HepG2 (cell line): ENCODE data around the gene RPGR. TPM values are rescaled to one million over a fixed set of nuclear protein-coding genes. Genes with fewer than 3 reads are reported as not detected.

Source experiments
- CCAR2 ChIP-seq: fragments of 200-400 bp; formaldehyde crosslinking; optimal IDR thresholded peaks from 2 replicates; pipeline ENCODE3; 2018; ENCODE audit warnings: low read depth, mild to moderate bottlenecking, low read length, moderate library complexity
- ESRRA ChIP-seq: sonication (generic); formaldehyde crosslinking; IDR thresholded peaks from 2 replicates; pipeline ENCODE4 v1.5.1; 2020; ENCODE audit warnings: mild to moderate bottlenecking, low read depth, missing genetic modification reagents
- FOXJ3 ChIP-seq: sonication (generic); formaldehyde crosslinking; IDR thresholded peaks from 2 replicates; pipeline ENCODE4 v1.4.0; 2020; ENCODE audit warnings: missing genetic modification reagents, mild to moderate bottlenecking, borderline replicate concordance
- GATAD2A ChIP-seq: IDR thresholded peaks from 2 replicates; pipeline ENCODE4 v1.6.1; 2016
- HDAC2 ChIP-seq: sonication (generic); formaldehyde crosslinking; IDR thresholded peaks from 2 replicates; pipeline ENCODE4 v1.4.0; 2020; ENCODE audit warnings: missing genetic modification reagents
- HINFP ChIP-seq: sonication (generic); formaldehyde crosslinking; IDR thresholded peaks from 2 replicates; pipeline ENCODE4 v1.4.0; 2020; ENCODE audit warnings: low read depth, mild to moderate bottlenecking, missing genetic modification reagents
- KDM5B ChIP-seq: sonication (generic); formaldehyde crosslinking; IDR thresholded peaks from 2 replicates; pipeline ENCODE4 v1.4.0; 2020; ENCODE audit warnings: missing genetic modification reagents, mild to moderate bottlenecking, borderline replicate concordance
- MAF1 ChIP-seq: sonication (generic); formaldehyde crosslinking; IDR thresholded peaks from 2 replicates; pipeline ENCODE4 v1.5.0; 2020; ENCODE audit warnings: missing genetic modification reagents, borderline replicate concordance
- MTF2 ChIP-seq: sonication (generic); formaldehyde crosslinking; IDR thresholded peaks from 2 replicates; pipeline ENCODE4 v1.5.0; 2020; ENCODE audit warnings: missing genetic modification reagents, borderline replicate concordance
- MXD4 ChIP-seq: IDR thresholded peaks from 2 replicates; pipeline ENCODE4 v1.6.1; 2016; ENCODE audit warnings: mild to moderate bottlenecking, missing biosample characterization, missing genetic modification reagents
- POLR2AphosphoS5 ChIP-seq: IDR thresholded peaks from 2 replicates; pipeline ENCODE4 v1.6.1; 2012; ENCODE audit warnings: low read depth, low read length
- SP5 ChIP-seq: IDR thresholded peaks from 2 replicates; pipeline ENCODE4 v1.6.1; 2016; ENCODE audit warnings: low read depth, borderline replicate concordance
- ZFX ChIP-seq: sonication (generic); formaldehyde crosslinking; IDR thresholded peaks from 2 replicates; pipeline ENCODE4 v1.4.0; 2020; ENCODE audit warnings: mild to moderate bottlenecking, low read depth, missing genetic modification reagents, moderate library complexity
- ZNF326 ChIP-seq: sonication (generic); formaldehyde crosslinking; IDR thresholded peaks from 2 replicates; pipeline ENCODE4 v1.4.0; 2020; ENCODE audit warnings: missing genetic modification reagents, borderline replicate concordance
- ZNF329 ChIP-seq: sonication (generic); formaldehyde crosslinking; IDR thresholded peaks from 2 replicates; pipeline ENCODE4 v1.9.0; 2021; ENCODE audit warnings: low read depth, mild to moderate bottlenecking, missing genetic modification reagents
- ZNF503 ChIP-seq: sonication (generic); formaldehyde crosslinking; IDR thresholded peaks from 2 replicates; pipeline ENCODE4 v1.4.0; 2020; ENCODE audit warnings: missing genetic modification reagents
- ZNF619 ChIP-seq: sonication (generic); formaldehyde crosslinking; IDR thresholded peaks from 2 replicates; pipeline ENCODE4 v1.4.0; 2020; ENCODE audit warnings: mild to moderate bottlenecking, missing genetic modification reagents
- ZUFSP ChIP-seq: sonication (generic); formaldehyde crosslinking; IDR thresholded peaks from 2 replicates; pipeline ENCODE4 v1.9.0; 2021; ENCODE audit warnings: missing genetic modification reagents, mild to moderate bottlenecking, borderline replicate concordance
- polyA plus RNA-seq, 8 experiments: library from polyadenylated mRNA; depleted of rRNA in 3 of 8; stranded (reverse) in 7 of 8; unstranded in 1 of 8; fragments of >200 nt; fragmentation: Illumina TruSeq in 4 of 8; extraction: Trizol in 4 of 8; gene quantifications; 2 replicates each; pipeline versions ENCODE4 v1.2.1 to v1.2.3, GENCODE V29; 2011 to 2016; ENCODE audit warnings: low read depth in 4 of 8, missing spikeins in 1 of 8, mixed read lengths in 1 of 8; ENCODE audit not compliant: insufficient read depth in 1 of 8
- total RNA-seq, 5 experiments: library from RNA; depleted of rRNA; stranded (reverse); fragments of >200 nt; fragmentation: Illumina TruSeq; extraction: Trizol; gene quantifications; 2 replicates each; pipeline ENCODE4 v1.2.3, GENCODE V29; 2016; ENCODE audit warnings: low read depth in 1 of 5
- TF ChIP-seq, protein P1 (sequence below): sonication (generic); formaldehyde crosslinking; IDR thresholded peaks from 2 replicates; pipeline ENCODE4 v1.4.0; 2020; ENCODE audit warnings: missing genetic modification reagents

The RPGR gene
- total and polyA plus RNA-seq, 2 of the 13 experiments (the other 11 are each of a cell fraction or from before 2014, with no cell fraction given) = 2.1 to 12.1 TPM

- peak; percentile 54; the same call in 1 of the 2 replicates for TF ChIP-seq HDAC2
- TF ChIP-seq KDM5B (CRISPR knock-in tag) = peak; percentile 70; the same call in 1 of the 2 replicates
- no peak for TF ChIP-seq ZNF326 (CRISPR knock-in tag)
- TF ChIP-seq MXD4 = 0 out of 2 replicates have a peak, but pooled peaks have one; percentile 29
- TF ChIP-seq SP5 (CRISPR knock-in tag) = peak; percentile 69
- 0 out of 2 replicates have a peak, but pooled peaks have one; percentile 68 for TF ChIP-seq HINFP (CRISPR knock-in tag)
- no peak for TF ChIP-seq ZUFSP (CRISPR knock-in tag)
- 0 out of 2 replicates have a peak, but pooled peaks have one; percentile 24 for TF ChIP-seq POLR2AphosphoS5
- peak; percentile 46; the same call in 1 of the 2 replicates for TF ChIP-seq FOXJ3
- 0 out of 2 replicates have a peak, but pooled peaks have one; percentile 27 for TF ChIP-seq ZNF619 (CRISPR knock-in tag)
- TF ChIP-seq MAF1 (CRISPR knock-in tag) = 0 out of 2 replicates have a peak, but pooled peaks have one; percentile 46
- 0 out of 2 replicates have a peak, but pooled peaks have one; percentile 36 for TF ChIP-seq MTF2 (CRISPR knock-in tag)
- TF ChIP-seq GATAD2A (CRISPR knock-in tag) = peak; percentile 34; the same call in 1 of the 2 replicates
- TF ChIP-seq, protein P1, sequence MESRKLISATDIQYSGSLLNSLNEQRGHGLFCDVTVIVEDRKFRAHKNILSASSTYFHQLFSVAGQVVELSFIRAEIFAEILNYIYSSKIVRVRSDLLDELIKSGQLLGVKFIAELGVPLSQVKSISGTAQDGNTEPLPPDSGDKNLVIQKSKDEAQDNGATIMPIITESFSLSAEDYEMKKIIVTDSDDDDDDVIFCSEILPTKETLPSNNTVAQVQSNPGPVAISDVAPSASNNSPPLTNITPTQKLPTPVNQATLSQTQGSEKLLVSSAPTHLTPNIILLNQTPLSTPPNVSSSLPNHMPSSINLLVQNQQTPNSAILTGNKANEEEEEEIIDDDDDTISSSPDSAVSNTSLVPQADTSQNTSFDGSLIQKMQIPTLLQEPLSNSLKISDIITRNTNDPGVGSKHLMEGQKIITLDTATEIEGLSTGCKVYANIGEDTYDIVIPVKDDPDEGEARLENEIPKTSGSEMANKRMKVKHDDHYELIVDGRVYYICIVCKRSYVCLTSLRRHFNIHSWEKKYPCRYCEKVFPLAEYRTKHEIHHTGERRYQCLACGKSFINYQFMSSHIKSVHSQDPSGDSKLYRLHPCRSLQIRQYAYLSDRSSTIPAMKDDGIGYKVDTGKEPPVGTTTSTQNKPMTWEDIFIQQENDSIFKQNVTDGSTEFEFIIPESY (CRISPR knock-in tag) = no peak
- no peak for TF ChIP-seq ZNF503 (CRISPR knock-in tag)
- peak; percentile 89 for TF ChIP-seq ZFX
- TF ChIP-seq CCAR2 = no peak
- no peak for TF ChIP-seq ESRRA
- TF ChIP-seq ZNF329 (CRISPR knock-in tag) = 0 out of 2 replicates have a peak, but pooled peaks have one; percentile 33
Measured at GRCh38 chrX:38327007-38327774, at the start of gene RPGR (continued).
